Duodenal mucosa (tissue), 2 donors: Measurements from ENCODE around the gene TSC22D1.

Experiments
- H3K27ac ChIP-seq: one replicate; pipeline ENCODE4 v1.7.0; 2013; ENCODE audit warnings: low read depth, low read length
- H3K27me3 ChIP-seq, 2 donors: one replicate each; pipeline ENCODE4 v1.7.0; 2013; ENCODE audit warnings: low read length in 2 of 2, control low read depth in 1 of 2; ENCODE audit not compliant: insufficient read depth in 2 of 2, control insufficient read depth in 1 of 2
- H3K36me3 ChIP-seq, 2 donors: one replicate each; pipeline ENCODE4 v1.7.0; 2013; ENCODE audit warnings: low read length in 2 of 2, control low read depth in 1 of 2; ENCODE audit not compliant: insufficient read depth in 2 of 2, control insufficient read depth in 1 of 2
- H3K4me1 ChIP-seq, 2 donors: one replicate each; pipeline ENCODE4 v1.7.0; 2013; ENCODE audit warnings: low read length in 2 of 2, control low read depth in 1 of 2; ENCODE audit not compliant: insufficient read depth in 2 of 2, control insufficient read depth in 1 of 2
- H3K4me3 ChIP-seq, 2 donors: one replicate each; pipeline ENCODE4 v1.7.0; 2013; ENCODE audit warnings: low read length in 2 of 2, low read depth in 1 of 2
- H3K9ac ChIP-seq, 2 donors: one replicate each; pipeline ENCODE4 v1.7.0; 2013; ENCODE audit warnings: low read length in 2 of 2, low read depth in 1 of 2
- H3K9me3 ChIP-seq, 2 donors: one replicate each; pipeline ENCODE4 v1.7.0; 2013; ENCODE audit warnings: low read length in 2 of 2, control low read depth in 1 of 2; ENCODE audit not compliant: control insufficient read depth in 1 of 2

The TSC22D1 gene

DNA sequence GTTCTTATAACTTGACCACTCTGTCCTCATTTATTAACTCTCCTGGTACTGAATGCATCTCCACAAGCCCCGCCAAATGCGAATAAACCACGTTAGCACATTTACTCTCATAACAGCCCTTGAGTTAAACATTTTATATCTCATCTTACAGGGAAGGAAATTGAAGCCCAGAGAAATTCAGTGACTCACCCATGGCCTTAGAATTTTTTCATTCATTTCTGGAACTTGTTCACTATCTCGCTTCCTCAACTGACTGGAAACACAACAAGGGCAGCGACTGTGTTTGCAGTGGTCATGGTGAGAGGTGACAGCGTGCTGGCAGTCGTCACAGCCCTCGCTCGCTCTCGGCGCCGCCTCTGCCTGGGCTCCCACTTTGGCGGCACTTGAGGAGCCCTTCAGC is 163.0 kb downstream of the TSC22D1 start:
- Histone ChIP-seq H3K36me3 (no peaks in the 10 kb centered on the region), H3K4me1 (peaks cover 0 to 4% of the 10 kb centered on the region in 2 donors), H3K9me3 (no peaks in the 10 kb centered on the region), H3K27me3 (no peaks in the 10 kb centered on the region), H3K9ac (no peak overlapping the region), H3K4me3 (no peak overlapping the region), H3K27ac (no peak overlapping the region)

DNA sequence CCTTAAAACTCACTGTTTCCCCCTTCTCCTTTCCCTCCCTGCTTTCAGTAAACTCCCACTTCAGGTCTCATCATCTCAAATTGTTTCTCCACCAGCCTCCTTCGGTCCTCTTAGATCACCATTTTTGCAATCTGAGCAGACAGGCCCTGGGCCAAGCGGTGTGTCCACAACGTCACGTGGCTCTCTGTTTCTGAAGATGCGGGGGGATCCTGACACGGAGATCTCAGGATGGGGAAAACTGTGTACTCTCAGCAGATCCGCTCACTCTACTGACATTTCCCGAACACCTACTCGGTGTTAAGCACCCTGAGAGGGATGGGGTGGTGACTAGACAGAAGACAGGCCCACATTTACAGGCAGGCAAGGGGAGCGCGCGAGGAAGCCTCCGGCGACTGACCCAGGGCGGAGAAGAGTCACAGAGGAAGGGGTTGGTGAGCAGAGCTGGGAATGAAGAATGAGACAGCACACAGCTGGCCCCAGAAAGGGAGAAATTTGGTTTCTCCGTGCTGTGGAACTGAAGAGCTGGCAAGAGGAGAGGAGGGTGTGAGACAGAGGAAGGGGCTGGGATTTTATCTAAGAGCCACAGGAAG is 163.7 kb downstream of the TSC22D1 start:
- Histone ChIP-seq H3K9ac (no peak overlapping the region), H3K27me3 (no peaks in the 10 kb centered on the region), H3K9me3 (no peaks in the 10 kb centered on the region), H3K4me1 (peaks cover 0 to 4% of the 10 kb centered on the region in 2 donors), H3K36me3 (no peaks in the 10 kb centered on the region), H3K27ac (no peak overlapping the region), H3K4me3 (no peak overlapping the region)

GRCh38 chr13:44411841-44412240 is 164.3 kb downstream of the TSC22D1 start:
- Histone ChIP-seq H3K4me3 (no peak overlapping the region), H3K4me1 (peaks cover 0 to 4% of the 10 kb centered on the region in 2 donors), H3K27ac (no peak overlapping the region), H3K9me3 (no peaks in the 10 kb centered on the region), H3K27me3 (no peaks in the 10 kb centered on the region), H3K9ac (no peak overlapping the region), H3K36me3 (no peaks in the 10 kb centered on the region)

DNA sequence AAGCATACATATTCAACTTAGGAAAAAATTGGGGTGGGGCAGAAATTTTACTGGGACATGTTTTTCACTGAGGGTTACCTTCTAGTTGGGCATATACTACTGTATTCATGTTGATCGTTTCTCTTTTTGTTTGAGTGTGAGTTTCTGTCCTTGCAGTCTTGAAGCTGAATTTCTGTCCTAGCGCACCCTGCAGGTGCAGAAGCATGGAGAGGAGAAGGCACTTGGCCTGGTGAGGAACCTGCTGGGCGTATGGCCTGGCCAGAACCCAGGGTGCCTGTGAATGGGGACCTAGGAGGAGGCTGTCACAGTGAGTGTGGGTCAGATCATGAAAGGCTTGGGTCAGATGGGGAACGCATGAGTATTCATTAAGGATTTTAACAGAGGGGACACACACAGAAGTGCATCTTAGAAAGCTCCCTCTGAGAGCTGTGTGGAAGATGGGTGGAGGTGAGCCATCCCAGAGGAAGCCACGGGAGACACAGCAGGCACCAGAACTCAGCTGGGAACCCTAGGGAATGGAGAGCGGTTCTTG is 165.7 kb downstream of the TSC22D1 start:
- Histone ChIP-seq H3K27ac (no peak overlapping the region), H3K36me3 (no peaks in the 10 kb centered on the region), H3K9ac (no peak overlapping the region), H3K27me3 (no peaks in the 10 kb centered on the region), H3K9me3 (no peaks in the 10 kb centered on the region), H3K4me3 (no peak overlapping the region), H3K4me1 (peaks cover 5 to 12% of the 10 kb centered on the region in 2 donors)

GRCh38 chr13:44409595-44409994 is 166.5 kb downstream of the TSC22D1 start:
- H3K4me3 ChIP-seq = no peak overlapping the region
- no peak overlapping the region for H3K9ac ChIP-seq
- H3K4me1 ChIP-seq = peaks cover 5 to 12% of the 10 kb centered on the region in 2 donors
- no peaks in the 10 kb centered on the region for H3K9me3 ChIP-seq
- no peaks in the 10 kb centered on the region for H3K27me3 ChIP-seq
- no peaks in the 10 kb centered on the region for H3K36me3 ChIP-seq
- H3K27ac ChIP-seq = no peak overlapping the region

DNA sequence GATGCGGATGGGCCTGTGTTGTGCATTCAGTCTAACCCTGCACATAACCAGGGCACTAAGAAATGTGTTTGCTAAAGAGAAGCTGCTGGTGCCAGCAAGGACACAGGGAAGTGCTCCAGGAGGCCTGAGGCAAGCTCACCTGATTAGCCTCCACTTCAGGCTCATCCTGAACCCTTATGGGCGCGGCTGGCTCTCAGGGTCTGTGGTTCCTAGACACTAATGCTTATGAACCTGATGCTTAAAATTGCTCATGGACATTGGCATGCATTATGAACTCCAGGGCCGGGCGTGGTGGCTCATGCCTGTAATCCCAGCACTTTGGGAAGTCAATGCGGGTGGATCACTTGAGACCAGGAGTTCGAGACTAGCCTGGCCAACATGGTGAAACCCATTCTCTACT is 168.2 kb downstream of the TSC22D1 start:
- no peak overlapping the region for H3K9ac ChIP-seq
- no peaks in the 10 kb centered on the region for H3K27me3 ChIP-seq
- no peak overlapping the region for H3K27ac ChIP-seq
- no peak overlapping the region for H3K4me3 ChIP-seq
- no peaks in the 10 kb centered on the region for H3K9me3 ChIP-seq
- H3K36me3 ChIP-seq = no peaks in the 10 kb centered on the region
- H3K4me1 ChIP-seq = peaks cover 16 to 29% of the 10 kb centered on the region in 2 donors

GRCh38 chr13:44407379-44407778 is 168.8 kb downstream of the TSC22D1 start:
- Histone ChIP-seq H3K9me3 (no peaks in the 10 kb centered on the region), H3K36me3 (no peaks in the 10 kb centered on the region), H3K4me3 (no peak overlapping the region), H3K9ac (no peak overlapping the region), H3K27ac (no peak overlapping the region), H3K4me1 (peaks cover 18 to 29% of the 10 kb centered on the region in 2 donors), H3K27me3 (no peaks in the 10 kb centered on the region)

- no peak overlapping the region for H3K9ac ChIP-seq
- H3K27ac ChIP-seq = no peak overlapping the region
These were observed 169.5 kb downstream of the TSC22D1 start for GRCh38 chr13:44406617-44407016.

GRCh38 chr13:44404261-44405132 is 171.6 kb downstream of the TSC22D1 start:
- Histone ChIP-seq H3K4me3 (peak overlapping the region; percentile 62 to 68), H3K9ac (peak overlapping the region; percentile 73 to 84)

More at GRCh38 chr13:44406617-44407016, 169.5 kb downstream of the TSC22D1 start:
- Histone ChIP-seq H3K4me1 (peaks cover 18 to 28% of the 10 kb centered on the region in 2 donors), H3K36me3 (no peaks in the 10 kb centered on the region), H3K9me3 (no peaks in the 10 kb centered on the region), H3K27me3 (no peaks in the 10 kb centered on the region), H3K4me3 (no peak overlapping the region)

DNA sequence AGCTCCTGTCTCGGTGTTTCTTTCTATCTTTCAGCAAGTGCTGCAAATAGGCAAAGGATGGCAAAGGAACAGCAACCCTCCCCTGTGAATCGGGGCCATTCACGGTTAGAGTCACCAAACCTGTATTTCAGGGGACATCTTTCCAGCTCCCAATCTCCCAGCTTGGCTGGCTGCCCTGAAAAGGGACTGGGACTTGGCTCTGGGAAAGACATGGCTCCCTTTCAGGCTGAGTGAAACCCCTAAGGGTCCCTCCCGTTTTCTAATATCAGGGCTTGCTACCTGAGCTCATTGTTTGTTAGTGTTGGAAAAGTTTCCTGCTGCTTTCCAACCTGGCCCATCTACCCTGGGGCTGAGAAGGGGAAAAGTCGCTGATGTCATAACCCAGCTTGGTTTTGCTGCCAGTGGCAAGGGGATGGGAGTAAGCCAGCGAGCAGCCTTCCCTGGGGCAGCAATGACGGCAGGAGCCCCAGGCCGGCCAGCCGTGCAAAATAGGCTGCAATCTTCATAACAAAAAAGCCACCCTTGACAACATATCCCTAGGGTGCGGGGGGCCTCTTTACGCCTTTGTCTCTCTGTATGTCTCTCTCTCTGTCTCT is 172.6 kb downstream of the TSC22D1 start:
- Histone ChIP-seq H3K27ac (no peak overlapping the region), H3K4me3 (peak overlapping the region; percentile 62 to 68), H3K36me3 (no peaks in the 10 kb centered on the region), H3K27me3 (no peaks in the 10 kb centered on the region), H3K9me3 (no peaks in the 10 kb centered on the region), H3K9ac (peak overlapping the region; percentile 73 to 84), H3K4me1 (peaks cover 18 to 36% of the 10 kb centered on the region in 2 donors)

More at GRCh38 chr13:44404261-44405132, 171.6 kb downstream of the TSC22D1 start:
- Histone ChIP-seq H3K36me3 (no peaks in the 10 kb centered on the region), H3K9me3 (no peaks in the 10 kb centered on the region), H3K27ac (no peak overlapping the region), H3K4me1 (peaks cover 18 to 28% of the 10 kb centered on the region in 2 donors), H3K27me3 (no peaks in the 10 kb centered on the region)
